Common myeloid progenitor, CD34-positive (primary cell): ENCODE data around the gene RASGRP4.

ENCODE experiments used
- CTCF ChIA-PET: fragments of 350-600 bp; sonication (Branson Sonifier 250); formaldehyde crosslinking; loops from one replicate; lab custom pipeline; 2021; ENCODE audit warnings: antibody characterized with exemption; lab: Charles Lee
- POLR2A ChIA-PET: fragments of 350-600 bp; sonication (Branson Sonifier 250); formaldehyde crosslinking; loops from one replicate; lab custom pipeline; 2021; ENCODE audit warnings: antibody characterized with exemption; lab: Charles Lee
- DNase-seq, 3 donors: peaks; one replicate each; pipeline versions ENCODE4 v3.0.0 to v3.0.0-alpha.2; 2013
- H3K27ac ChIP-seq, 2 experiments: 1 replicate in 1 of 2; 2 replicates in 1 of 2; pipeline ENCODE4 v1.7.0; 2013; ENCODE audit warnings: inconsistent platforms in 2 of 2, low read length in 2 of 2, mild to moderate bottlenecking in 2 of 2, low read depth in 1 of 2, moderate library complexity in 1 of 2; ENCODE audit not compliant: severe bottlenecking in 2 of 2, insufficient read depth in 1 of 2, poor library complexity in 1 of 2
- H3K27me3 ChIP-seq, 5 experiments: replicated peaks in 2 of 5; 1 replicate in 3 of 5; 2 replicates in 2 of 5; pipeline versions ENCODE4 v1.6.1 to v1.7.0; 2013; ENCODE audit warnings: low read length in 4 of 5, mild to moderate bottlenecking in 2 of 5, moderate library complexity in 2 of 5, inconsistent platforms in 1 of 5; ENCODE audit not compliant: insufficient read depth in 5 of 5, control insufficient read depth in 4 of 5
- H3K36me3 ChIP-seq, 4 experiments: 1 replicate in 2 of 4; 2 replicates in 2 of 4; pipeline versions ENCODE4 v1.6.1 to v1.7.0; 2013; ENCODE audit warnings: low read length in 3 of 4, control low read depth in 1 of 4, mild to moderate bottlenecking in 1 of 4; ENCODE audit not compliant: control insufficient read depth in 4 of 4, insufficient read depth in 4 of 4
- H3K4me1 ChIP-seq, 4 experiments: 1 replicate in 3 of 4; 2 replicates in 1 of 4; pipeline versions ENCODE4 v1.6.1 to v1.7.1; 2013; ENCODE audit warnings: low read length in 3 of 4, mild to moderate bottlenecking in 3 of 4, control low read depth in 1 of 4, inconsistent platforms in 1 of 4, moderate library complexity in 1 of 4; ENCODE audit not compliant: control insufficient read depth in 4 of 4, insufficient read depth in 4 of 4; ENCODE audit errors: control extremely low read depth in 1 of 4
- H3K4me3 ChIP-seq, 7 experiments: 1 replicate in 4 of 7; 2 replicates in 3 of 7; pipeline versions ENCODE4 v1.5.1 to v1.7.0; 2013; ENCODE audit warnings: mild to moderate bottlenecking in 7 of 7, low read length in 6 of 7, moderate library complexity in 6 of 7, inconsistent platforms in 2 of 7, low read depth in 2 of 7, control low read depth in 1 of 7; ENCODE audit not compliant: insufficient read depth in 4 of 7, control insufficient read depth in 1 of 7; ENCODE audit errors: extremely low read depth in 1 of 7
- H3K9me3 ChIP-seq, 5 experiments: 1 replicate in 4 of 5; 2 replicates in 1 of 5; pipeline versions ENCODE4 v1.6.1 to v1.7.1; 2013; ENCODE audit warnings: low read length in 4 of 5, mild to moderate bottlenecking in 2 of 5, inconsistent platforms in 1 of 5, low read depth in 1 of 5, moderate library complexity in 1 of 5; ENCODE audit not compliant: control insufficient read depth in 4 of 5, insufficient read depth in 2 of 5; ENCODE audit errors: control extremely low read depth in 1 of 5
- WGBS: methylation state at CpG from one replicate; pipeline ENCODE4 v1.1.5; 2013; ENCODE audit not compliant: insufficient coverage; 5-methylcytosine and 5-hydroxymethylcytosine counted together

Gene RASGRP4

GRCh38 chr19:38467541-38468525, 41.8 kb upstream of the RASGRP4 start:
- Histone ChIP-seq H3K4me1 (no peaks in the 10 kb centered on the region), H3K4me3 (no peak overlapping the region), H3K27me3 (peaks cover 0 to 7% (median 1%) of the 10 kb centered on the region in 5 experiments), H3K9me3 (peaks cover 0 to 10% (median 0%) of the 10 kb centered on the region in 5 experiments), H3K27ac (no peak overlapping the region), H3K36me3 (no peaks in the 10 kb centered on the region)
- WGBS: 97% methylated on average over 17 of the region's 17 CpGs
- ChIA-PET CTCF (no interaction called here), POLR2A (no interaction called here)
- no peak for DNase-seq

GRCh38 chr19:38466050-38466449, 40.0 kb upstream of the RASGRP4 start:
- POLR2A ChIA-PET: no interaction called here
- Histone ChIP-seq H3K27ac (no peak overlapping the region), H3K4me3 (no peak overlapping the region)

GRCh38 chr19:38464421-38465082, 38.5 kb upstream of the RASGRP4 start:
- H3K4me1 ChIP-seq: no peaks in the 10 kb centered on the region
- peaks cover 0 to 10% (median 0%) of the 10 kb centered on the region in 5 experiments for H3K9me3 ChIP-seq
- H3K27ac ChIP-seq: no peak overlapping the region
- 83% methylated on average over 9 of the region's 15 CpGs for WGBS
- H3K27me3 ChIP-seq: peaks cover 0 to 7% (median 0%) of the 10 kb centered on the region in 5 experiments
- H3K4me3 ChIP-seq: no peak overlapping the region
- H3K36me3 ChIP-seq: no peaks in the 10 kb centered on the region
- DNase-seq: no peak
- ChIA-PET CTCF (no interaction called here), POLR2A (no interaction called here)

More at GRCh38 chr19:38466050-38466449, 40.0 kb upstream of the RASGRP4 start:
- peaks cover 0 to 7% (median 1%) of the 10 kb centered on the region in 5 experiments for H3K27me3 ChIP-seq
- WGBS: 96% methylated on average over 26 of the region's 26 CpGs
- no peaks in the 10 kb centered on the region for H3K36me3 ChIP-seq
- CTCF ChIA-PET: no interaction called here
- no peaks in the 10 kb centered on the region for H3K4me1 ChIP-seq
- peaks cover 0 to 10% (median 0%) of the 10 kb centered on the region in 5 experiments for H3K9me3 ChIP-seq
- DNase-seq: no peak

- no peaks in the 10 kb centered on the region for H3K4me1 ChIP-seq
- H3K27me3 ChIP-seq: peaks cover 0 to 7% (median 0%) of the 10 kb centered on the region in 5 experiments
- ChIA-PET CTCF (no interaction called here), POLR2A (no interaction called here)
- no peaks in the 10 kb centered on the region for H3K36me3 ChIP-seq
- WGBS: 98% methylated on average over 17 of the region's 18 CpGs
- H3K9me3 ChIP-seq: peaks cover 0 to 10% (median 0%) of the 10 kb centered on the region in 5 experiments
- no peak overlapping the region for H3K27ac ChIP-seq
- no peak for DNase-seq
- no peak overlapping the region for H3K4me3 ChIP-seq
Observed at GRCh38 chr19:38463365-38463764, 37.3 kb upstream of the RASGRP4 start.

- no peaks in the 10 kb centered on the region for H3K4me1 ChIP-seq
- WGBS: 95% methylated on average over 11 of the region's 13 CpGs
- no peaks in the 10 kb centered on the region for H3K27me3 ChIP-seq
- ChIA-PET CTCF (no interaction called here), POLR2A (no interaction called here)
- H3K36me3 ChIP-seq: no peaks in the 10 kb centered on the region
- H3K4me3 ChIP-seq: no peak overlapping the region
- no peak for DNase-seq
- no peak overlapping the region for H3K27ac ChIP-seq
- no peaks in the 10 kb centered on the region for H3K9me3 ChIP-seq
Observed at GRCh38 chr19:38458991-38459390, 33.0 kb upstream of the RASGRP4 start.

- Histone ChIP-seq H3K27me3 (no peaks in the 10 kb centered on the region), H3K36me3 (no peaks in the 10 kb centered on the region), H3K4me3 (no peak overlapping the region), H3K4me1 (no peaks in the 10 kb centered on the region), H3K9me3 (no peaks in the 10 kb centered on the region), H3K27ac (no peak overlapping the region)
- WGBS: 91% methylated on average over 4 of the region's 15 CpGs
- CTCF ChIA-PET: no interaction called here
- POLR2A ChIA-PET: no interaction called here
- no peak for DNase-seq
Observed at GRCh38 chr19:38457690-38458405, 31.8 kb upstream of the RASGRP4 start.
